GM21360 (cell line): ENCODE results near the gene MRPL16.

Experiments
- ATAC-seq: cut with Tn5 transposase; IDR thresholded peaks from one replicate; pipeline ENCODE4 v1.9.1; 2021; ENCODE audit warnings: mild to moderate bottlenecking, moderate library complexity; ENCODE audit not compliant: unreplicated experiment

Gene MRPL16

GRCh38 chr11:59773083-59773440 is 37.5 kb downstream of the MRPL16 start:
- no peak for ATAC-seq

- no peak for ATAC-seq
Observed at GRCh38 chr11:59771605-59772004, 39.0 kb downstream of the MRPL16 start.

- no peak for ATAC-seq
Observed at GRCh38 chr11:59770869-59771268, 39.7 kb downstream of the MRPL16 start.

GRCh38 chr11:59770319-59770718 is 40.3 kb downstream of the MRPL16 start:
- ATAC-seq: no peak

GRCh38 chr11:59769828-59770227 is 40.8 kb downstream of the MRPL16 start:
- ATAC-seq: no peak

GRCh38 chr11:59769111-59769510 is 41.5 kb downstream of the MRPL16 start:
- no peak for ATAC-seq

- no peak for ATAC-seq
Observed at GRCh38 chr11:59767225-59767611, 43.4 kb downstream of the MRPL16 start.

GRCh38 chr11:59766542-59767224 is 43.9 kb downstream of the MRPL16 start:
- no peak for ATAC-seq

GRCh38 chr11:59765068-59765735 is 45.4 kb downstream of the MRPL16 start:
- no peak for ATAC-seq

- ATAC-seq: no peak
Observed at GRCh38 chr11:59761993-59762392, 48.6 kb downstream of the MRPL16 start.

- ATAC-seq: no peak
Observed at GRCh38 chr11:59760771-59761170, 49.8 kb downstream of the MRPL16 start.

GRCh38 chr11:59759900-59760299 is 50.7 kb downstream of the MRPL16 start:
- no peak for ATAC-seq

- no peak for ATAC-seq
Observed at GRCh38 chr11:59758401-59759037, 52.1 kb downstream of the MRPL16 start.

- no peak for ATAC-seq
Observed at GRCh38 chr11:59756845-59757244, 53.7 kb downstream of the MRPL16 start.

GRCh38 chr11:59756558-59756840 is 54.1 kb downstream of the MRPL16 start:
- no peak for ATAC-seq
